WTC11 (cell line): ENCODE measurements around the gene TIMM21.

ENCODE experiments used
- ATF3 ChIP-seq: sonication (generic); formaldehyde crosslinking; conservative IDR thresholded peaks from 2 replicates; pipeline ENCODE4 v1.8.1; 2022; ENCODE audit warnings: mild to moderate bottlenecking, missing genetic modification reagents
- ATF6 ChIP-seq: sonication (generic); formaldehyde crosslinking; IDR thresholded peaks from 2 replicates; pipeline ENCODE4 v1.8.1; 2023; ENCODE audit warnings: mild to moderate bottlenecking, missing genetic modification reagents
- CTCF ChIP-seq: fragments of 200-600 bp; IDR thresholded peaks from 2 replicates; pipeline ENCODE4 v1.8.0; 2022; ENCODE audit warnings: antibody characterized with exemption
- HMGXB4 ChIP-seq: sonication (generic); formaldehyde crosslinking; IDR thresholded peaks from 2 replicates; pipeline ENCODE4 v1.8.1; 2023; ENCODE audit warnings: mild to moderate bottlenecking, moderate library complexity, missing genetic modification reagents
- KAT7 ChIP-seq: sonication (generic); formaldehyde crosslinking; IDR thresholded peaks from 2 replicates; pipeline ENCODE4 v1.8.1; 2023; ENCODE audit warnings: missing genetic modification reagents, mild to moderate bottlenecking, borderline replicate concordance
- PRRX2 ChIP-seq: fragments of 250-450 bp; sonication (Bioruptor Pico); IDR thresholded peaks from 2 replicates; pipeline ENCODE4 v1.8.0; 2021; ENCODE audit warnings: mild to moderate bottlenecking
- RELA ChIP-seq: sonication (generic); formaldehyde crosslinking; IDR thresholded peaks from 2 replicates; pipeline ENCODE4 v1.8.1; 2022; ENCODE audit warnings: missing genetic modification reagents, mild to moderate bottlenecking, borderline replicate concordance
- ZBTB43 ChIP-seq: sonication (generic); formaldehyde crosslinking; IDR thresholded peaks from 2 replicates; pipeline ENCODE4 v1.8.1; 2023; ENCODE audit warnings: mild to moderate bottlenecking, missing genetic modification reagents
- ZSCAN18 ChIP-seq: fragments of 250-450 bp; sonication (Bioruptor Pico); IDR thresholded peaks from 2 replicates; pipeline ENCODE4 v2.1.2; 2022; ENCODE audit warnings: mild to moderate bottlenecking, moderate library complexity

- TF ChIP-seq ATF6 (CRISPR knock-in tag) (no peak), CTCF (no peak), ZSCAN18 (CRISPR knock-in tag) (no peak), ATF3 (no peak), KAT7 (CRISPR knock-in tag) (no peak), PRRX2 (no peak), RELA (no peak), HMGXB4 (CRISPR knock-in tag) (no peak), ZBTB43 (CRISPR knock-in tag) (no peak)
These were observed 25.1 kb downstream of the TIMM21 start for GRCh38 chr18:74173434-74173750.
